GM19467 (cell line): ENCODE results near the gene SLC39A6.
"Not testable (repeated sequence)": the region's sequence is repeated elsewhere in the genome, so short reads cannot be mapped to it uniquely, and the experiment has no call there.

Experiments used
- ATAC-seq: cut with Tn5 transposase; IDR thresholded peaks from one replicate; pipeline ENCODE4 v1.9.1; 2021; ENCODE audit warnings: mild to moderate bottlenecking, moderate library complexity; ENCODE audit not compliant: unreplicated experiment

The SLC39A6 gene

DNA sequence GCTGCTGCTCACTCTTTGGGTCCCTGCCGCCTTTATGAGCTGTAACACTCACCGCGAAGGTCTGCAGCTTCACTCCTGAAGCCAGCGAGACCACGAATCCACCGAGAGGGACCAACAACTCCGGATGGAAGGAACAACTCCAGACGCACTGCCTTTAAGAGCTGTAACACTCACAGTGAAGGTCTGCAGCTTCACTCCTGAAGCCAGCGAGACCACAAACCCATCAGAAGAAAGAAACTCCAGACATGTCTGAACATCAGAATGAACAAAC, 64.4 kb downstream of the SLC39A6 start:
- not testable (repeated sequence) for ATAC-seq

DNA sequence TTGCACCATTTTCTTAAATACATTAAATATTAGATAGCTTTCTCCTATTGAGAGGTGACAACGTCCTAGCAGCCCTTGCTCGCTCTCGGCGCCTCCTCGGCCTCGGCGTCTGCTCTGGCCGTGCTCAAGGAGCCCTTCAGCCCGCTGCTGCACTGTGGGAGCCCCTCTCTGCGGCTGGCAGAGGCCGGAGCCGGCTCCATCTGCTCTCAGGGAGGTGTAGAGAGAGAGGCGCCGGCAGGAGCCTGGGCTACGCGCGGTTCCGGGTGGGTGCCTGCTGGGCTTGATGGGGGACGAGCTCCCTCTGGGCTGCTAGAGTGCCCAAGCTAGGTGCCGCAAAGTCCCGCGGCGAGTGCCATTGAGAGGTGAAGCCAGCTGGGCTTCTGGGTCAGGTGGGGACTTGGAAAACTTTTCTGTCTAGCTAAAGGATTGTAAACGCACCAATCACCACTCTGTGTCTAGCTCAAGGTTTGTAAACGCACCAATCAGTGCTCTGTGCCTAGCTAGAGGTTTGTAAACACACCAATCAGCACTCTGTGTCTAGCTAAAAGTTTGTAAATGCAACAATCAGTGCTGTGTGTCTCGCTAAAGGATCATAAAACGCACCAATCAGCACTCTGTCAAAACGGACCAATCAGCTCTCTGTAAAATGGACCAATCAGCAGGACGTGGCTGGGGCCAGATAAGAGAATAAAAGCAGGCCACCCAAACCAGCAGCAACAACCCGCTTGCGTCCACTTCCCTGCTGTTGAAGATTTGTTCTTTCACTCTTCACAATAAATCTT, 64.9 kb downstream of the SLC39A6 start:
- no peak for ATAC-seq

DNA sequence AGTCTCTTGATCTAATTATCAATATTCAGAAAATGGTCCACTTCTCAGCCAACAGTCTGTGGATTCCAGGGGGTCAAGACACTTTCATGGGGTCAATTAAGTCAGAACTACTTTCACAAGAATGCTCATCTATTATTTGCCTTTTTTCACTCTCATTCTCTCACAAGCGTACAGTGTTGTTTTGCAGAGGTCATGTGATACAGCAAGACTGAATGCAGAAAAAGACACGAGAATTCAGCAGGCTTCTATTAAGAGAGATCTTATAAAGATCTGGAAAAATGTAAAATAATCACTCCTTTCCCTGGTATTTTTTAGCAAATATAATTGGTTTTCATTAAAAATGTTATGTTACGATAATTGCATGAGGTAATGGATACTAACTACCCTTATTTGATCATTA, 70.5 kb downstream of the SLC39A6 start:
- ATAC-seq: no peak
